ENCODE results near the gene TTF1. TPM values are rescaled to one million over a fixed set of nuclear protein-coding genes. Genes with fewer than 3 reads are reported as not detected.
A peak's percentile ranks its signal among the peaks of the same experiment; 100 is the strongest.

TTF1 gene
- total RNA-seq, 1 experiment from 2014 or later: 7.0 TPM

GRCh38 chr9:132370592-132370991 is 36.0 kb downstream of the TTF1 start:
- Histone ChIP-seq H3K4me3 (ENCODE audit: low read length) (no peak overlapping the region), H3K79me2 (ENCODE audit: low read length) (no peaks in the 10 kb centered on the region), H3K4me2 (ENCODE audit: low read depth, low read length, poor library complexity, severe bottlenecking) (no peak overlapping the region), H3K36me3 (ENCODE audit: insufficient read depth, low read length) (no peaks in the 10 kb centered on the region; the same call in 1 of the 2 replicates), H2AFZ (ENCODE audit: low read length) (no peak overlapping the region), H3K27ac (ENCODE audit: low read length) (no peak overlapping the region), H3K4me1 (ENCODE audit: low read length) (peaks cover 21% of the 10 kb centered on the region), H3K9me3 (ENCODE audit: low read length) (no peaks in the 10 kb centered on the region), H4K20me1 (ENCODE audit: insufficient read depth, low read depth, low read length) (no peaks in the 10 kb centered on the region), H3K9ac (ENCODE audit: low read length) (no peak overlapping the region), H3K27me3 (ENCODE audit: low read length) (no peaks in the 10 kb centered on the region), H3K9me2 (replicated peaks; ENCODE audit: insufficient read depth, low read length) (no peaks in the 10 kb centered on the region)
- DNase-seq: no peak

GRCh38 chr9:132369421-132369820 is 37.2 kb downstream of the TTF1 start:
- no peak for DNase-seq
- no peaks in the 10 kb centered on the region for H3K9me2 ChIP-seq (replicated peaks; ENCODE audit: insufficient read depth, low read length)
- H3K27me3 ChIP-seq (ENCODE audit: low read length): no peaks in the 10 kb centered on the region
- no peaks in the 10 kb centered on the region for H3K9me3 ChIP-seq (ENCODE audit: low read length)
- no peak overlapping the region for H3K4me3 ChIP-seq (ENCODE audit: low read length)
- no peak overlapping the region for H3K27ac ChIP-seq (ENCODE audit: low read length)
- no peak overlapping the region for H2AFZ ChIP-seq (ENCODE audit: low read length)
- no peaks in the 10 kb centered on the region for H4K20me1 ChIP-seq (ENCODE audit: insufficient read depth, low read depth, low read length)
- H3K4me1 ChIP-seq (ENCODE audit: low read length): peaks cover 24% of the 10 kb centered on the region
- no peaks in the 10 kb centered on the region for H3K36me3 ChIP-seq (ENCODE audit: insufficient read depth, low read length)
- H3K9ac ChIP-seq (ENCODE audit: low read length): no peak overlapping the region
- no peaks in the 10 kb centered on the region for H3K79me2 ChIP-seq (ENCODE audit: low read length)
- H3K4me2 ChIP-seq (ENCODE audit: low read depth, low read length, poor library complexity, severe bottlenecking): no peak overlapping the region

DNA sequence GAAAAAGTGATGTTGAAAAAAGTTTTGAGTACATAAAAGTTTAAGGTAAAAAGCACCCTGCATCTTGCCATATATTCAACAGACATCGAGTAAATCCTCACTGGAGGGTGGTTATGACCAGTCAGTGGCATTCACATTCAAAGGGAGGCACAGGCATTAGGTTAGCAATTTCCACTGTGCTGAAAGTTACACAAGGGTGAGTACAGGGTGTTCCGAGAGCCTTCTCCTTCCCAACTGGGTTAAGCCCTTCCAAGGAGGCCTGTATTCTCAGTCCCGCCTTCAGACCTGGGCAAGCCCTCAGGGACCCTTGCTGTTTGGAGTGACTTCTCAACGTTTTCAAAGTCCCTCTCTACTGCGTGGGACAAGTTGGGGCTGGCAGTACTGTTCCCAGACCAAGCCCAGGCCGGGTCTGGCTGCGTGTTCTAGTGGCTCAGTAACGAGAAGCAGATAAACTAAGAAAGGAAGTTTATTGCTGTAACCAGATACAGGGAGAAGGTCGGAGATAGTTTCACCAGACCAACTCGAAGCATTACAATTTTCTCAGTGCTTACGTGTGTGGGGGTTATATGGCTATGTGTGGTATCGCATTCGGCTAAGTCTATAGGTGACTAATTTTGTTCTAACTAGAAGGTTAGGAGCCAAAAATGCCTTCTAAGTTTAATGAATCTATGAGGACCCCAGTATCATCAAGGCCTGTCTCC is 38.9 kb downstream of the TTF1 start:
- H3K27me3 ChIP-seq (ENCODE audit: low read length): no peaks in the 10 kb centered on the region
- H3K79me2 ChIP-seq (ENCODE audit: low read length): no peaks in the 10 kb centered on the region
- no peak overlapping the region for H3K27ac ChIP-seq (ENCODE audit: low read length)
- H2AFZ ChIP-seq (ENCODE audit: low read length): no peak overlapping the region
- H3K36me3 ChIP-seq (ENCODE audit: insufficient read depth, low read length): no peaks in the 10 kb centered on the region
- no peaks in the 10 kb centered on the region for H3K9me3 ChIP-seq (ENCODE audit: low read length)
- no peak overlapping the region for H3K4me2 ChIP-seq (ENCODE audit: low read depth, low read length, poor library complexity, severe bottlenecking)
- no peaks in the 10 kb centered on the region for H4K20me1 ChIP-seq (ENCODE audit: insufficient read depth, low read depth, low read length)
- DNase-seq: no peak
- H3K9ac ChIP-seq (ENCODE audit: low read length): no peak overlapping the region
- H3K4me3 ChIP-seq (ENCODE audit: low read length): no peak overlapping the region
- no peaks in the 10 kb centered on the region for H3K9me2 ChIP-seq (replicated peaks; ENCODE audit: insufficient read depth, low read length)
- peaks cover 29% of the 10 kb centered on the region for H3K4me1 ChIP-seq (ENCODE audit: low read length)

DNA sequence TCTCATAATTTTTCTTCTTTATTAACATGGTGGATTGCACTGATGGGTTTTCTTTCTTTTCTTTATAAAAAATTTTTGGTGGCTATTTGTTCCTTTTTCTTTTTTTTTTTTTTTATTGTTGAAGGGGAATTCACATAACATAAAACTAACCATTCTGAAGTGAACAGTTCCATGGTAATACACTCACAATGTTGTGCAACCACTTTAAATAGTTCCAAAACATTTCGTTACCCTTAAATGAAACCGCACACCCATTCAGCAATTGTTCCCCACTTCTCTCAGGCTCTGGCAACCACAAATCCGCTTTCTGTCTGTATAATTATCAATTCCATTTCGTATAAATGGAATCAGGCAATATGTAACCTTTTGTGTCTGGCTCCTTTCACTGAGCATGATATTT is 40.2 kb downstream of the TTF1 start:
- Histone ChIP-seq H3K36me3 (ENCODE audit: insufficient read depth, low read length) (no peaks in the 10 kb centered on the region), H2AFZ (ENCODE audit: low read length) (no peak overlapping the region), H3K9ac (ENCODE audit: low read length) (no peak overlapping the region), H3K27me3 (ENCODE audit: low read length) (no peaks in the 10 kb centered on the region), H3K9me3 (ENCODE audit: low read length) (no peaks in the 10 kb centered on the region), H3K4me2 (ENCODE audit: low read depth, low read length, poor library complexity, severe bottlenecking) (no peak overlapping the region), H3K4me3 (ENCODE audit: low read length) (no peak overlapping the region), H3K9me2 (replicated peaks; ENCODE audit: insufficient read depth, low read length) (no peaks in the 10 kb centered on the region), H3K4me1 (ENCODE audit: low read length) (peaks cover 29% of the 10 kb centered on the region), H4K20me1 (ENCODE audit: insufficient read depth, low read depth, low read length) (no peaks in the 10 kb centered on the region), H3K27ac (ENCODE audit: low read length) (peak overlapping the region; percentile 70; the same call in 1 of the 2 replicates), H3K79me2 (ENCODE audit: low read length) (no peaks in the 10 kb centered on the region)
- no peak for DNase-seq

- Histone ChIP-seq H3K9me3 (ENCODE audit: low read length) (no peaks in the 10 kb centered on the region), H3K4me2 (ENCODE audit: low read depth, low read length, poor library complexity, severe bottlenecking) (peak overlapping the region; percentile 20), H3K4me1 (ENCODE audit: low read length) (peaks cover 29% of the 10 kb centered on the region), H3K9ac (ENCODE audit: low read length) (peak overlapping the region; percentile 17; the same call in 1 of the 2 replicates), H3K36me3 (ENCODE audit: insufficient read depth, low read length) (no peaks in the 10 kb centered on the region), H3K4me3 (ENCODE audit: low read length) (no peak overlapping the region), H3K79me2 (ENCODE audit: low read length) (no peaks in the 10 kb centered on the region), H3K9me2 (replicated peaks; ENCODE audit: insufficient read depth, low read length) (no peaks in the 10 kb centered on the region), H4K20me1 (ENCODE audit: insufficient read depth, low read depth, low read length) (no peaks in the 10 kb centered on the region), H3K27me3 (ENCODE audit: low read length) (no peaks in the 10 kb centered on the region), H3K27ac (ENCODE audit: low read length) (peak overlapping the region; percentile 70), H2AFZ (ENCODE audit: low read length) (peak overlapping the region; percentile 74; the same call in 1 of the 2 replicates)
- DNase-seq: no peak
Observed at GRCh38 chr9:132365986-132366385, 40.7 kb downstream of the TTF1 start.

GRCh38 chr9:132364068-132364467 is 42.6 kb downstream of the TTF1 start:
- Histone ChIP-seq H3K36me3 (ENCODE audit: insufficient read depth, low read length) (no peaks in the 10 kb centered on the region), H3K9me2 (replicated peaks; ENCODE audit: insufficient read depth, low read length) (no peaks in the 10 kb centered on the region), H2AFZ (ENCODE audit: low read length) (no peak overlapping the region), H3K27ac (ENCODE audit: low read length) (no peak overlapping the region), H3K4me3 (ENCODE audit: low read length) (no peak overlapping the region), H3K27me3 (ENCODE audit: low read length) (no peaks in the 10 kb centered on the region), H4K20me1 (ENCODE audit: insufficient read depth, low read depth, low read length) (no peaks in the 10 kb centered on the region), H3K4me2 (ENCODE audit: low read depth, low read length, poor library complexity, severe bottlenecking) (no peak overlapping the region), H3K9ac (ENCODE audit: low read length) (no peak overlapping the region), H3K9me3 (ENCODE audit: low read length) (no peaks in the 10 kb centered on the region), H3K4me1 (ENCODE audit: low read length) (peaks cover 31% of the 10 kb centered on the region), H3K79me2 (ENCODE audit: low read length) (no peaks in the 10 kb centered on the region)
- DNase-seq: no peak

GRCh38 chr9:132357764-132358163 is 48.9 kb downstream of the TTF1 start:
- Histone ChIP-seq H2AFZ (ENCODE audit: low read length) (no peak overlapping the region), H4K20me1 (ENCODE audit: insufficient read depth, low read depth, low read length) (peaks cover 6% of the 10 kb centered on the region; the same call in 1 of the 2 replicates), H3K27ac (ENCODE audit: low read length) (no peak overlapping the region), H3K4me1 (ENCODE audit: low read length) (peaks cover 25% of the 10 kb centered on the region), H3K36me3 (ENCODE audit: insufficient read depth, low read length) (peaks cover 8% of the 10 kb centered on the region), H3K4me2 (ENCODE audit: low read depth, low read length, poor library complexity, severe bottlenecking) (no peak overlapping the region), H3K4me3 (ENCODE audit: low read length) (no peak overlapping the region), H3K9ac (ENCODE audit: low read length) (no peak overlapping the region), H3K9me3 (ENCODE audit: low read length) (no peaks in the 10 kb centered on the region), H3K27me3 (ENCODE audit: low read length) (no peaks in the 10 kb centered on the region), H3K9me2 (replicated peaks; ENCODE audit: insufficient read depth, low read length) (no peaks in the 10 kb centered on the region), H3K79me2 (ENCODE audit: low read length) (peaks cover 20% of the 10 kb centered on the region)
- no peak for DNase-seq

GRCh38 chr9:132356324-132356924 is 50.2 kb downstream of the TTF1 start:
- H3K9ac ChIP-seq (ENCODE audit: low read length): no peak overlapping the region
- no peaks in the 10 kb centered on the region for H3K27me3 ChIP-seq (ENCODE audit: low read length)

More at GRCh38 chr9:132356324-132356924, 50.2 kb downstream of the TTF1 start:
- Histone ChIP-seq H3K27ac (ENCODE audit: low read length) (no peak overlapping the region), H3K4me1 (ENCODE audit: low read length) (peaks cover 38% of the 10 kb centered on the region), H3K9me3 (ENCODE audit: low read length) (no peaks in the 10 kb centered on the region), H3K79me2 (ENCODE audit: low read length) (peaks cover 33% of the 10 kb centered on the region), H3K4me2 (ENCODE audit: low read depth, low read length, poor library complexity, severe bottlenecking) (no peak overlapping the region), H3K9me2 (replicated peaks; ENCODE audit: insufficient read depth, low read length) (no peaks in the 10 kb centered on the region), H2AFZ (ENCODE audit: low read length) (no peak overlapping the region), H3K4me3 (ENCODE audit: low read length) (no peak overlapping the region), H4K20me1 (ENCODE audit: insufficient read depth, low read depth, low read length) (peaks cover 6% of the 10 kb centered on the region; the same call in 1 of the 2 replicates), H3K36me3 (ENCODE audit: insufficient read depth, low read length) (peaks cover 18% of the 10 kb centered on the region)
- no peak for DNase-seq

All from Karpas-422 (cell line).